GM12865 (cell line): ENCODE results near the gene GPATCH4.
"Not testable (repeated sequence)": the region's sequence is repeated elsewhere in the genome, so short reads cannot be mapped to it uniquely, and the experiment has no call there.

Source experiments
- DNase-seq: peaks from one replicate; pipeline ENCODE4 v3.0.0; 2010; ENCODE audit warnings: low read depth
- H3K4me3 ChIP-seq: 2 replicates; pipeline ENCODE4 v1.5.1; 2011; ENCODE audit warnings: mild to moderate bottlenecking, low read depth, low read length, control low read depth
- CTCF ChIP-seq: IDR thresholded peaks from 2 replicates; pipeline ENCODE4 v1.5.1; 2011; ENCODE audit warnings: low read length, control low read depth, low read depth, inconsistent platforms; ENCODE audit not compliant: insufficient read depth; ENCODE audit errors: missing control alignments

The GPATCH4 gene

DNA sequence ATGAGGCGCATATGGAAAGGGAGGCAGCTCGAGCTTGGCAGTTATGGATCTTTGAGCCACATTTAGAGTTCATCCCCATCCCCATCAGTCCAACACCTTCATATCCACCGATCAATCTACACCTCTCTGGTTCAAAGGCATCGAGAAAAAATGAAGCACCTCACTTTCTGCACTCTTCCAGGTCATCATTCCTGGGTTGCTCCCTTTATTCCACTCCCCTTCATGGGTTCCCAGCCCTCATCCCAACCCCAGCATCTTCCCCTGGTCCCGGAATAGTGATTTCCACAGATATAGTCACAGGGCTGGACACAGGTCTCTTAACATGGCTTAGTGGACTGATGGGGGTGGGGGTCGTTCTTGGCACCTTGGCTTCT lies 18.3 kb upstream of the GPATCH4 start:
- no peak for TF ChIP-seq CTCF
- no peak for DNase-seq
- H3K4me3 ChIP-seq, result no peak overlapping the region

GRCh38 chr1:156618853-156619581 lies 17.7 kb upstream of the GPATCH4 start, which contains the start of gene HAPLN2:
Gene HAPLN2 (plus strand): TSS chr1:156619415. CDS start chr1:156623491, 4,076 bp downstream.
- H3K4me3 ChIP-seq, result no peak within 1 kb of the TSS
- peak; percentile 56 for TF ChIP-seq CTCF
- peak; percentile 29 for DNase-seq

- DNase-seq, result no peak
- no peak overlapping the region for H3K4me3 ChIP-seq
- no peak for TF ChIP-seq CTCF
Measured at GRCh38 chr1:156616463-156616862, 15.2 kb upstream of the GPATCH4 start.

DNA sequence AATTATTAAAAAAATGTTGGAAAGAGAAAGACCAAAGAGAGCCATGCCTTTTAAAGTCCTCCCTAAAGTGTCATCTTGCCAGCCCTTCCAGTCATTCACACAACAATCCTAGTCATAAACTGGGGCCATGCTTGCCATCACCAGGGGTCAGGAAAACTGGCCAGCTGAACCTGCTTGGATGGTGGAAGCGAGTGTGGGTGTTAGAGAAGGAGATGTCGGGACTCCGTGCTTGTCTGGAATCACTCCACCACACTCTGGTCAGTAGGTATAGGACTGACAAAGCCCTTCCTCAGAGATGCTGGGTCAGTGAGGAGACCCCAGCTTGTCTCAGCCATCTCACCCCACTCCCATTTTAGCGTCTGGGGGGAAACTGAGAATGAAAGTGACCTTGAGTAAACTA lies 14.7 kb upstream of the GPATCH4 start:
- no peak for DNase-seq
- no peak for TF ChIP-seq CTCF
- H3K4me3 ChIP-seq, result no peak overlapping the region

GRCh38 chr1:156612666-156613065 lies 11.4 kb upstream of the GPATCH4 start:
- DNase-seq, result no peak

GRCh38 chr1:156610072-156610471 lies 8.8 kb upstream of the GPATCH4 start:
- H3K4me3 ChIP-seq, DNase-seq: not testable (repeated sequence)

More at GRCh38 chr1:156612666-156613065, 11.4 kb upstream of the GPATCH4 start:
- H3K4me3 ChIP-seq, result no peak overlapping the region
- no peak for TF ChIP-seq CTCF

DNA sequence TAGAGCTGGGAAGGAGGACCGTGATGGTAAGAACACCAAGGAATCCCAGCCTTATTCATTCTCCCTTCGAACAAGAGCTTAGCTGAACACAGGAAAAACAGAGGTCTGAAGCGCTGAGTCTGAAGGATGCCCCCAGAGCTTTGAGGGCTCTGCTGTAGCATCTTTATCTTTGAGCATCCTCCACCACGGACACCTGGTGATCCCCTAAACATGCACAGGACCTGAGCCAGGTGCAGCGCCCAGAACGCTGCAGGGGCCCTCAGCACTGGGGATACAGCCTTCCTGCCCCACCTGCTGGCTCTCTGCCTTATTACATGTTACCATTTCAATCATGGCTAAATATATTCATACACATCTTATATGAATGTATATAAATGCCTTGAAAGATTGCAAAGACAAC lies 7.7 kb upstream of the GPATCH4 start:
- H3K4me3 ChIP-seq, result no peak overlapping the region
- peak; percentile 69 for TF ChIP-seq CTCF
- peak; percentile 69 for DNase-seq
